ENCODE data around the gene TMEM43. TPM values are rescaled to one million over a fixed set of nuclear protein-coding genes. Genes with fewer than 3 reads are reported as not detected.

Gene TMEM43
- total and polyA plus RNA-seq, 2 of the 8 experiments (the other 6 are each of a cell fraction or from before 2014, with no cell fraction given): 27.0 to 33.7 TPM

DNA sequence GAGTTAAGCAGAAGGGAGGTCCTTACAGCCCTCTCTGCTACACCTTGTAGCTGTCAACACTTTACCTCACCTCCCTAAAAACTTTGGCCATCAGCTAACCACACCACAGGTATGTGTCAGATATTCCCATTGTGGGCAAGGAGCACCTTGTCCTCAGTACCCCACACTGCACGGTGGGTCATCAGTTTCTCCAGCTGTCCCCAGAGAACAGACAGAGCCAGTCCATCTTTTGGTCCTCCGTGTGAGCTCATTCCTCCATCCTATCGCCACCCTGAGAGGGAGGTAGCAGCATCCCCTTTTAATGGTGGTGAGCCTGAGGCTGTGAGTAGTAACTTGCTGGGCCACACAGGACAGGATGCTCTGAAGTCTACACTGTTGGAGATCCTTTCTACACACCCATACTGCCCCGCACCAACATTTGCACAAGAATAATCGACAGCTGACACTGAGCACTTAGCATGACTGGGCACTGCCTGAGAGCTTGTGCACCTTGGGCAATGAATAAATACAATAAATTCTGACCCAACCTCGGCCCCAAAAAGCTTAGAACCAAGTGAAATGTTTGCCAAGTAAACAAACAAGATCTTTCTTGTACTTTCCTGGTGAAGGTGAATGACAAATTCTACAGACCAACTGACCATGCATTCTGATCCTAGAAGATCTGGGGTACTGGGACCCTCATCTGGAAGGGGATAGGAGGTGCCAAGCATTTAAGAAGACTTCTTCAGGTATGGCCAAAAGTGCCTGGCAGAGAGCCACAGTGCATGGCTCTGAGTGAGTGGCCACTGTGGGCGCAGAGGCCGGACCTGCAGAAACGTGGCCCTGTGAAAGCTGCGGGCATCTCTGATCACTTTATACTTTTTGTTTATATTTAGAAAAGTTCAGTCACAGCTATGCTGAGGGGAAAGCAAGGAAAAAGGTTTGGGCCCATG lies 7.1 kb upstream of the TMEM43 start:
- Histone ChIP-seq H4K5ac (ENCODE audit: insufficient read length, low read depth, low read length) (no peak overlapping the region), H3K14ac (ENCODE audit: insufficient read length) (no peak overlapping the region), H2AFZ (ENCODE audit: low read length) (no peak overlapping the region), H3K4me1 (replicated peaks in 1 of 4; ENCODE audit: control insufficient read depth in 3 of 4, insufficient read depth in 4 of 4, low read length in 3 of 4) (no peaks in the 10 kb centered on the region; a peak in 1 of 7 replicates), H3K9me3 (ENCODE audit: insufficient read depth in 2 of 2, low read depth in 1 of 2, low read length in 1 of 2) (no peaks in the 10 kb centered on the region), H3K79me2 (ENCODE audit: control insufficient read depth in 1 of 2, insufficient read depth in 2 of 2, low read length in 2 of 2) (peaks cover 0 to 10% of the 10 kb centered on the region in 2 experiments; a peak in 2 of 4 replicates), H3K23ac (ENCODE audit: insufficient read length) (no peak overlapping the region), H3K56ac (replicated peaks; ENCODE audit: insufficient read length, low read depth, low read length) (no peak overlapping the region), H3K4ac (replicated peaks; ENCODE audit: insufficient read length, low read depth, low read length) (no peak overlapping the region), H3K36me3 (ENCODE audit: control insufficient read depth in 2 of 4, insufficient read depth in 4 of 4, low read length in 3 of 4) (peaks cover 3 to 28% (median 15%) of the 10 kb centered on the region in 4 experiments; a peak in 6 of 8 replicates), H4K8ac (ENCODE audit: extremely low read depth, insufficient read depth, low read length) (no peak overlapping the region), H3K4me2 (ENCODE audit: insufficient read depth in 1 of 2, low read depth in 2 of 2, low read length in 2 of 2) (no peak overlapping the region), H3K4me3 (ENCODE audit: extremely low read depth in 1 of 4, insufficient read depth in 2 of 4, low read depth in 3 of 4, low read length in 4 of 4) (no peak overlapping the region), H4K20me1 (replicated peaks in 1 of 2; ENCODE audit: control insufficient read depth in 1 of 2, insufficient read depth in 2 of 2, low read length in 2 of 2) (peaks cover 0 to 2% of the 10 kb centered on the region in 2 experiments), H4K91ac (replicated peaks; ENCODE audit: insufficient read length, low read length) (no peak overlapping the region), H3K18ac (ENCODE audit: extremely low read depth, low read length) (no peak overlapping the region), H3K9ac (replicated peaks in 1 of 4; ENCODE audit: extremely low read depth in 1 of 4, low read depth in 3 of 4, low read length in 3 of 4) (no peak overlapping the region), H2AK5ac (ENCODE audit: low read depth, low read length) (no peak overlapping the region), H3K27ac (ENCODE audit: low read depth, low read length) (no peak overlapping the region), H2BK20ac (ENCODE audit: low read length) (no peak overlapping the region), H3K23me2 (ENCODE audit: low read depth, low read length) (no peaks in the 10 kb centered on the region), H2BK120ac (replicated peaks; ENCODE audit: low read depth, low read length) (no peak overlapping the region), H3K27me3 (replicated peaks in 1 of 4; ENCODE audit: control insufficient read depth in 3 of 4, extremely low read depth in 1 of 4, insufficient read depth in 3 of 4, low read length in 3 of 4) (no peaks in the 10 kb centered on the region), H3K79me1 (ENCODE audit: low read depth, low read length) (peaks cover 8% of the 10 kb centered on the region), H2BK5ac (ENCODE audit: low read depth, low read length) (no peak overlapping the region), H2BK12ac (ENCODE audit: low read depth, low read length) (no peak overlapping the region), H2BK15ac (ENCODE audit: low read length) (no peak overlapping the region)
- CTCF ChIA-PET (ENCODE audit: partially characterized antibody): interaction anchor here (1.0 to 10.2 kb wide), 5 partner anchors 10 to 221 kb away, joined by 3 to 123 read pairs (median 6); no protein-coding TSS in a partner anchor
- 76% methylated on average over 10 of the region's 10 CpGs; no CpG with 5 or more reads in 1 of the 2 experiments for WGBS, 2 experiments (ENCODE audit: extremely low coverage in 1 of 2, insufficient coverage in 1 of 2, insufficient read length in 1 of 2, insufficient replicate concordance in 2 of 2, low coverage in 1 of 2, low lambda C conversion rate in 2 of 2, missing lambda C conversion rate in 1 of 2)
- FAIRE-seq (no peak), DNase-seq (ENCODE audit: low read depth in 1 of 2, low spot score in 2 of 2) (no peak)
- no peak for TF ChIP-seq RNF2 (IDR thresholded peaks at IDR 0.05; ENCODE audit: borderline replicate concordance, low read depth, low read length, missing control alignments, poor library complexity, severe bottlenecking)
- TF ChIP-seq KDM4A (IDR thresholded peaks at IDR 0.05; ENCODE audit: low read depth, low read length, severe bottlenecking): no peak
- no peak for TF ChIP-seq ASH2L (IDR thresholded peaks at IDR 0.05; ENCODE audit: low read length)
- TF ChIP-seq, protein P1, sequence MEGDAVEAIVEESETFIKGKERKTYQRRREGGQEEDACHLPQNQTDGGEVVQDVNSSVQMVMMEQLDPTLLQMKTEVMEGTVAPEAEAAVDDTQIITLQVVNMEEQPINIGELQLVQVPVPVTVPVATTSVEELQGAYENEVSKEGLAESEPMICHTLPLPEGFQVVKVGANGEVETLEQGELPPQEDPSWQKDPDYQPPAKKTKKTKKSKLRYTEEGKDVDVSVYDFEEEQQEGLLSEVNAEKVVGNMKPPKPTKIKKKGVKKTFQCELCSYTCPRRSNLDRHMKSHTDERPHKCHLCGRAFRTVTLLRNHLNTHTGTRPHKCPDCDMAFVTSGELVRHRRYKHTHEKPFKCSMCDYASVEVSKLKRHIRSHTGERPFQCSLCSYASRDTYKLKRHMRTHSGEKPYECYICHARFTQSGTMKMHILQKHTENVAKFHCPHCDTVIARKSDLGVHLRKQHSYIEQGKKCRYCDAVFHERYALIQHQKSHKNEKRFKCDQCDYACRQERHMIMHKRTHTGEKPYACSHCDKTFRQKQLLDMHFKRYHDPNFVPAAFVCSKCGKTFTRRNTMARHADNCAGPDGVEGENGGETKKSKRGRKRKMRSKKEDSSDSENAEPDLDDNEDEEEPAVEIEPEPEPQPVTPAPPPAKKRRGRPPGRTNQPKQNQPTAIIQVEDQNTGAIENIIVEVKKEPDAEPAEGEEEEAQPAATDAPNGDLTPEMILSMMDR (IDR thresholded peaks at IDR 0.05; ENCODE audit: control extremely low read depth in 1 of 3, insufficient read depth in 1 of 3, low read depth in 1 of 3, low read length in 3 of 3): no peak
- no peak for TF ChIP-seq FOSL1 (IDR thresholded peaks at IDR 0.05; ENCODE audit: insufficient read depth, low read depth, low read length)
- no peak for TF ChIP-seq NANOG (IDR thresholded peaks at IDR 0.05; ENCODE audit: insufficient read depth, low read depth, low read length, poor library complexity, severe bottlenecking)
- no peak for TF ChIP-seq SIRT6 (IDR thresholded peaks at IDR 0.05; ENCODE audit: low read length)
- POLR2A ChIA-PET (ENCODE audit: partially characterized antibody): no interaction called here
